HG03521 (cell line): ENCODE data around the gene KAT6B.
"Not testable (repeated sequence)": the region's sequence is repeated elsewhere in the genome, so short reads cannot be mapped to it uniquely, and the experiment has no call there.

ENCODE experiments used
- ATAC-seq: cut with Tn5 transposase; IDR thresholded peaks from one replicate; pipeline ENCODE4 v1.9.1; 2021; ENCODE audit warnings: mild to moderate bottlenecking, moderate library complexity; ENCODE audit not compliant: unreplicated experiment

The KAT6B gene

GRCh38 chr10:74916283-74916682, 89.9 kb downstream of the KAT6B start:
- ATAC-seq = no peak

- no peak for ATAC-seq
These were observed 91.2 kb downstream of the KAT6B start for GRCh38 chr10:74917481-74918077.

- ATAC-seq = no peak
These were observed 93.3 kb downstream of the KAT6B start for GRCh38 chr10:74919671-74920070.

- not testable (repeated sequence) for ATAC-seq
These were observed 94.7 kb downstream of the KAT6B start for GRCh38 chr10:74921070-74921469.

- ATAC-seq = no peak
These were observed 95.3 kb downstream of the KAT6B start for GRCh38 chr10:74921744-74922143.

- no peak for ATAC-seq
These were observed 96.5 kb downstream of the KAT6B start for GRCh38 chr10:74922921-74923320.

GRCh38 chr10:74923556-74923955, 97.2 kb downstream of the KAT6B start:
- no peak for ATAC-seq

GRCh38 chr10:74924251-74924963, 98.0 kb downstream of the KAT6B start:
- ATAC-seq = no peak

- ATAC-seq = no peak
These were observed 98.9 kb downstream of the KAT6B start for GRCh38 chr10:74925291-74925690.

GRCh38 chr10:74925708-74926107, 99.3 kb downstream of the KAT6B start:
- no peak for ATAC-seq

- no peak for ATAC-seq
These were observed 100.6 kb downstream of the KAT6B start for GRCh38 chr10:74926791-74927585.

- ATAC-seq = no peak
These were observed 101.3 kb downstream of the KAT6B start for GRCh38 chr10:74927701-74928100.

- no peak for ATAC-seq
These were observed 102.4 kb downstream of the KAT6B start for GRCh38 chr10:74928742-74929191.

- ATAC-seq = no peak
These were observed 102.8 kb downstream of the KAT6B start for GRCh38 chr10:74929197-74929596.

- no peak for ATAC-seq
These were observed 104.6 kb downstream of the KAT6B start for GRCh38 chr10:74930965-74931364.

- ATAC-seq = no peak
These were observed 106.2 kb downstream of the KAT6B start for GRCh38 chr10:74932648-74933047.

GRCh38 chr10:74934100-74934812, 107.9 kb downstream of the KAT6B start:
- ATAC-seq = no peak

GRCh38 chr10:74936577-74937265, 110.3 kb downstream of the KAT6B start:
- no peak for ATAC-seq

GRCh38 chr10:74937266-74937856, 111.0 kb downstream of the KAT6B start:
- ATAC-seq = no peak

GRCh38 chr10:74944205-74944604, 117.8 kb downstream of the KAT6B start:
- ATAC-seq = no peak
